Fibroblast of skin of right quadriceps (primary cell): Measurements from ENCODE around the gene MAGI3.
"Not testable (repeated sequence)": the region's sequence is repeated elsewhere in the genome, so short reads cannot be mapped to it uniquely, and the experiment has no call there.

Experiments used
- DNase-seq: peaks from one replicate; pipeline ENCODE4 v3.0.0-alpha.2; 2013

Gene MAGI3

DNA sequence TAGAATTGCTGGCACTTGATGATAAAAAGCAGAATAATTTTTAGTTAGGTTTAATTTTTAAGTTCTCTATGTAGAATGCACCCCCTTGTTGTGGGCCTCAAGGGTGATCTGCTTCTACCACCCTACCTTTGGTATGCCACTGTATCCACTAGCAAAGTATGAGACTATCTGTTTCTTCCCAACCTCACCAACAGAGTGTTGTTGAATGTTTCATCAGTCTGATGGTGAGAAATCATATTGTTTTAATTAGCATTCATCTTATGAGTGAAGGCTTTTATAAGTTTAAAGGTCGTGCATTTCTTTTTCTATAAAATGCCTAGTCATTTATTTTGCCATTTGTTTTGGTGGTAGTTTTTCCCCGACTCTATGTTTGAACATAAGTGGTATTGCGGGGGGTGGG lies 141.0 kb downstream of the MAGI3 start:
- peak; percentile 71 for DNase-seq

DNA sequence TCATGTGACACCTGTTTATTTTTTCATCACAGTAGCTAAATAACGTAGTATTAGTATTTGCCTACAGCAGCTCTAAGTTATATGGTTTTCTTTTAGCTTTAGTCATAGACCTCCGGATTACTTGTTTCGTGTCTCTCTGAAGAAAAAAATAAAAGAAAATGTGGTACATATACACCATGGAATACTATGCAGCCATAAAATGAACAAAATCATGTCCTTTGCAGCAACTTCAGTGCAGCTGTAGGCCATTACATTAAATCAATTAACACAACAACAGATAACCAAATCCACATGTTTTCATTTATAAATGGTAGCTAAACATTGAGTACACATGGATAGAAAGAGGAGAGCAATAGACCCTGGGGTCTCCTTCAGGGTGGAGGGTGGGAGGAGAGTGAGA lies 142.7 kb downstream of the MAGI3 start:
- DNase-seq = no peak

DNA sequence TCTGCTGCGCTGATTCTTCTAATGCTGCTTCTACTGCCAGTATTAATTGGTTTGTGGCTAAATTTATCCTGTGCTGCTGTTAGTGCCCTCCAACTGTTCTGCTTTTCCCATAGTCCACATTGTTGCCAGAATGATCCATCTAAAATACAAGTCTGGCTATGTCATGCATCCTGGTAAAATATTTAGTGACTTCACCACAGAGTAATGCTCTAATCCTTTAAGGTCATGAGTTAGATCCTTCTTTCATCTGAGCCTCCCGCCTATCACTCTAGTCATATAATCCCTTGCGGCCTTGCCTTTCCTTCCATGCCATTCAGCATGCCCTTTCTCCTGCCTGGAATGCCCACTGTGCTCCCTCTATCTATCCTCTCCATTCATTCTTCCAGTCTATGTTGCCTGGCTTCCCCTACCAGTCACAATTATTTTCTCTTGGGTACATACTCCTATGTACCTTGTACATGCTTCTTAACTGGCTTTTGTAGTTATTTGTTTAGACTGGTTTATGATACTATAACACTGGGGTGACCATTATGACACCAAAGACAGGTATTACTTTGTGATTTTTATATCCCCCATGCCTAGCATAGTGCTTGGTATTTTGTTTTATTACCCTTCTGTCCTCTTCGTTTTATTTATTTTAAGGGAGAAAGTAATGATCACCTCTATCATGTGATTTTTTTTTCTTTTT lies 144.0 kb downstream of the MAGI3 start:
- peak; percentile 90 for DNase-seq

DNA sequence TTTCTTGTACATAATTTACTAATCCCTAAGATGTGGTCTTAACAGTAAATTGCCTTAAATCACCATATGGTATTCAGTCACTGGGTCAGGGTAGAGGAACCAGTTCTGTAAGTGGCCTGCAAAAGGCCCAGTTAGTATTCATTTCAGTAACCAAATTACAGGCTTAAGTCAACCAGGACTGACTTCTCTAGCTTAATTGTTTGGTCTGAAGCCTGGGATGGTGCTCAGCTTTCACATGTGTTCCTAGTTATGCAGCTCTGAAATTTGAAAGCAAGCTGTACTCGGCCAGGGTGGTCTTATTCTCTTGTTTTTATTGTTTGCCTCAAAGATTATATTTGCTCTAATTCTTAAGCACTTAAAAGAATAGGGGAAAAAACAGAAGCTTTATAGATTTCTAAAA lies 144.6 kb downstream of the MAGI3 start:
- peak; percentile 66 for DNase-seq

DNA sequence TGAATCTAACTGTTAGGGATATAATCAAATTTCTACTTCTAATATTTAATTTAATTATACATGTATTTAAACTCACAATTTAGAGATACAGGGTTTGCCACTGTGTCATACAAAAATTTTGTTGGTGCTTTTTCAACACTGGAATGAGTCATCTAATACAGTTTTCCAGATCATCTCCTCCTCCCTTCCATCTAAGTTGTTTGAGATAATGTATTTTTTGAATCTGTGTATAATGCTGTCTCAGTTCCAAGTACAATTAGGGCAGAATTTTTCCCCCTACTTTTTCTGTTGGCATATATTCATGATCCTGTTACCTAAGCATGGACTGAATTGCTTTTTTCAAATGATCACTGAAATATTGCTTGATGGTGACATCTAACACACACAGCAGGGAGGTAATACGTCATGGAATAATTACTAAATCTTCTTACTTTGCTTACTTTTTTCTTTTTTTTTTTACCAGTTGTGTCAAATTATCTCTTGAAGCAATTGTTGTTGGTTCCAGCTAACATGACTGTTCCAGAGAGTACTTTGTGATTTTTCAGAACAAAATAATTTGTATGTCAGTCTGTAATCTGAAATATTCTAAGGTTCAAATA lies 146.0 kb downstream of the MAGI3 start:
- DNase-seq = peak; percentile 57

DNA sequence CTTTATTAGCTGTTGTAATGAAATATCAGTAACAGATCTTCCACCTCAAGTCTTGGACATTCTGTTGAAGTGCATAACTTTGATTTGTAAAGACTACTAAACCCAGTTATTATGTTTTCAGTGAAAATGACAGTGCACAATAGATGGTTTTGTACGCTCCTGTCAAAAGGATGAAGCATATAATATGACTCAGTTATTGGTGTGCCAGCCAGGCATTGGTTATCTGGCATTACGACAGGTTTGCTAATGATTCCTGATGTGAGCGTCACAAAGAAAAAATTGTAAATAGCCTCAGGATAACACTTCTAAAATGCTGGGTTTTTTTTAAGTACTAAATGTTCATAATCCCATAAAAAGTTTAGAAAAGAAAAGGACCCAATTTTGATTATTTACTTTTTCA lies 147.9 kb downstream of the MAGI3 start:
- no peak for DNase-seq

DNA sequence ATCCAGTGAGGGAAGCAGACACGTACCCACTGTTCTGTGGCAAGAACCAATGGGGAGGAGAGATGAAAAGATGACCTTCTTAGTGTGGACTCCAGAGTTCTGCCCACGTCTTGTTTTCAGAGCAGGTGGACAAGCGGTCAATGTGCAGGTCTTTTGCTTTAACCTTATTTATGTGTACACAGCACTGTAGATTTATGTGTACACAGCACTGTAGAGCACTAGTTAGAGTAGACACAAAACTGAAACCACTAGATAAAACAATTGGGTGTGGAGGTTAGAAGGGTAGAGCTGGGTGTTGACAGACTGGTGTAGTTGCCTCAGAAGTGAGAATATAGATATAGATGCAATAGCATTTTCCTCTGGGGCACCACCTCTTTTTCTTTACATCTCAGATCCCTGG lies 150.0 kb downstream of the MAGI3 start:
- DNase-seq = no peak

DNA sequence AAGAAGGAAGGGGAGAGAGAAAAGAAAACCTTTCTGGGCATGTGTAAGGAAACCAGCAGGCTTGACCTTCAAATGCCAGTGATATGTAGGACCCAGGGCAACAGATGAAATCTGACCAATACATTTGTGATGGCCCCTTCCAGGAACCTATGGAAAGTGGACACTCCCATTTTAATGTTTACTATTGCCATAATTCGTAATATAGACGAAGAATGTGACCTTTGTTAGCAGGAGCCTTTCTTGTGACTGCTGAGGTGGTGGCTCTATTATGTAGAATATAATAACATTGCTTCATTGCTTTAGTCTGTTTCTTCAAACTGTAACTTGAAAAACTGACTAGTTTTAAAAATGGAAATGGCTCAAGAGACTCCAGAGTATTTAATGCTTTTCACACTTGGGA lies 150.8 kb downstream of the MAGI3 start:
- DNase-seq = no peak

DNA sequence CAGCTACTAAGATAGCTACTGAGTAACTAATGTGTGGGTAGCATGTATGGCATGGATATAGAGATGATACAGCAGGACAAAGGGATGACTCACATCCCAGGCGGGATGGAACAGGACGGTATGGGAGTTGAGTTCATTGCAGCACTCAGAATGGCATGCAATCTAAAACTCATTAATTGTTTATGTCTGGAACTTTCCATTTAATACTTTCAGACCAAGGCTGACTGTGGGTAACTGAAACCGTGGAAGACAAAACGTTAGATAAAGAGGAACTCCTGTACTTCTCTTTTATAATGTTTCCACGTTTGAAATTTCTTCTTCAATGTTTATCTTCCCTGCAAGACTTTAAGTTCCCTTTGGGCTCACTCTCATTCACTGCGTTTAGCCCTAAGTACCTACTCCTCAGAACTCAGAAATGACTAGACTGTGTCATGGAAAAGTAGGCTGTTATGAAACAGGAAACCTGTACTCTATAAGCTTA lies 151.9 kb downstream of the MAGI3 start:
- DNase-seq = peak; percentile 90

DNA sequence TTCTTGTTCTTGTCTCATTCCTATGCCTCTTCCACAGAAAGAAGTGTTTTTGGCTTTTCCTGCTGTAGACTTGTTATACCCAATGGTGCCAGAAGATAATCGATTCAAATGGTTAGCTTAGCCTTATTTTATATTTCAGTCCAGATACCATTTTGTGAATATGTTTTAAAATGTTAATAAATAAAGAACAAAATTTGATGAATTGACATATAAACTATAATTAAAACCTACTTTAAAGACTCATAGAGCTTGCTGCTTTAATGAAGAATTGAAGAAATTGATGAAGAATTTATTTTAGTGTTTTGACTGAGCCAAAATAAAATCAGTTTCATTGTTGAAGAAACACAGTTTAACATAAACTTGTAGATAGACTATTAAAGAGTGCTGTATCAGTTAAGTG lies 152.8 kb downstream of the MAGI3 start:
- no peak for DNase-seq

DNA sequence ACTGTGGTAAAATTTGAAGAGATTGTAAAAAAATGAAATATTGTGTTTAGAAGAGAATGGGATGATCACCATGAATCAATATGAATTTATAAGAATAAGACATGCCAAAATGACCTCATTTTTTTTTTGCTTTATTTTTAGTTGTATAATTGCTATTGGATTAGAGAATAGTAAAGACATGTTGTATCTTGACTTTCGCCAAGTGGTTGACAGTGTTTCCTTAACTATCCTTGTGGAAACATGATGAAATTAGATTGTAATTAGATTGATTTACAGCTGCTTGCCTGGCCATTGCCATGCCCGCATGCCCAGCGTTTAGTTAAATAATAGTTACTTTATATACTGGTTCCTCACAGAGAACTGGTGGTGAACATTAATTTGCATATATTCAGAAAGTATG lies 154.9 kb downstream of the MAGI3 start:
- DNase-seq = no peak

DNA sequence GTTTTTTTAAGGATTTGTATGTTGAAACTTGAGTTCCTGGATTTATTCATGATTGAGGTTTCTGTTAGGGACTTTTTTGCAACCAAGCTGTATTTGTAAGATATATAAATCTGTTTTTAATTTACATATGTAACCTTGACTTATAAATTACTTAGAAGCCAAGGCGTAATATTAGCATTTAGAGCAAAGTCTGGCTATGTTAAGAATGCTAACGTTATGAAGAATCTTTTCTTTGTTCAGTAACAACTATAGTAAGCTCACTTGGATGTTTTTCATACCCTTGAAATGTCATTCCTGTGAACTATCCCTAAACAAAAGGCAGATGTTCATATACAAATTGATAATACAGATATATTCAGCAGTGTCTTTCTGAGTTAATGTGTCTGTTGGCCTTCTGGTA lies 155.3 kb downstream of the MAGI3 start:
- DNase-seq = peak; percentile 55

DNA sequence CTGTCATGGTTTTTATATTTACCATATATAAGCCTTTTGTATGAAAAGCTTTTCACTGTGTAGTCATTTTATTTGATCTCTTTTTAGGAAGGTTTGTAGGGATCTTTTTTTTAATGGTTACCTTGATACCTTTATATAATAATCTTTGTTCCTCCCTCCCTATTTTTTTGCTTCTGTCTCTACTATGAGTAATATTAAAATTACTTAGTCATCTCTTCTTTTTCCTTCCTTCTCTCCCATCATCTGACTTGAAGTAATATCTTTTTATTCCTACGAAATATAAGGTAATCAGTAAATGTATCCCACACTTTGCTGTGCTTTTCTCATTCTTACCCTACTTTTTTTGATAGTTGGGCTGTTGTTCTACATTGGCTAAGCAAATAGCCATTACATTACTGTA lies 161.4 kb downstream of the MAGI3 start:
- DNase-seq = no peak

DNA sequence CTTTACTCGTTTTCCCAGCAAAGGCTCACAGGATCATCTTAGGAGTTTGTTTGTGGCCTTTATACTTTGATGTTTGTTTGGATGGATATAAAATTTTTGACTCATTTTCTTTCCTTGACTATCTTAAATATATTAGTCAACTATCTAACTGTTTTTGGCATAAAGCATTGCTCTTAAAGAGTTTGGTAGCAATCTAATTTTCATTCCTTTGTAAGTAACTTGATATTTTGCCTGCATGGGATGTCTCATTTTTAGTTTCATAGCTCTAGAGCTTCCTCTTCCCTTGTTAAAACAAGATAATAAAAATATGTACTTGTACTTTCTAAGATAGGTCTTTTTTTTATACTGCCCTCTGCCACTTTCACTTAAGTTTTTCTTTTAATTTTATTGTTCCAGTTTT lies 161.9 kb downstream of the MAGI3 start:
- no peak for DNase-seq

DNA sequence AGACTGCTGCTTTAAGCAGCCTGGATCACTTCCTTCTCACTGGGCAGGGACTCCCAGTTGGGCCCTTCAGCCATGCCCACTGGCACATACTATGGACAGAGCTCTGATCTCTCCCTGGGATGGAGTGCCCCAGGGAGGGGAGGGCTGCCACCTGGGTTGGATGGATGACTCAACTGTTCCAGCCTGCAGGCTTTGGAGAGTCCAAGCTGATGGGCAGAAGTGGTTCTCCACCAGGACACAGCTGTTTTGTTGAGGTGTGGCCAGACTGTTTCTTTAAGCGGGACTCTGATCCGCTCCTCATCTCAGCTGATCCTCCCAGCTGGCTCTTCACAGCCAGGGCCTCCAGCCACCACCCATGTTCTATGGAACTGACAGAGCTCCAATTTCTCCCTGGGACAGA lies 166.9 kb downstream of the MAGI3 start:
- no peak for DNase-seq

DNA sequence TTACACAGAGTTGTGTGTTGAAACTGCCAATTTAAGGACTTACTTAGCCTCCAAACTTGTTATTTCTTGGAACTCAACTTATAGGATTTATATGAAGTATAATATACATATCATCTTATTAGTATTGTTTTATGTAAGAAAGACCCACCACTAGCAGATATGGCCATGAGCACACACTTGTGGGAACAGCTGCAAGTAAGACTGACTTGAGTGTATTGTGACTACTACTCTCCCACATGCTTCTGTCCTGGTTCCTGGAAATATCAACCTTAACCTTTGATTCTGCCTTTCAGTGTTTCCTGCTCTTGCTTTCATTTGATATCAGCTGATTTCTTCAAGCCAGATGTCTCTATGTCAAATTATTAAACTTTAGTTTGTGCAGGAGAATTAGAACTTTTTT lies 175.3 kb downstream of the MAGI3 start:
- DNase-seq = no peak

DNA sequence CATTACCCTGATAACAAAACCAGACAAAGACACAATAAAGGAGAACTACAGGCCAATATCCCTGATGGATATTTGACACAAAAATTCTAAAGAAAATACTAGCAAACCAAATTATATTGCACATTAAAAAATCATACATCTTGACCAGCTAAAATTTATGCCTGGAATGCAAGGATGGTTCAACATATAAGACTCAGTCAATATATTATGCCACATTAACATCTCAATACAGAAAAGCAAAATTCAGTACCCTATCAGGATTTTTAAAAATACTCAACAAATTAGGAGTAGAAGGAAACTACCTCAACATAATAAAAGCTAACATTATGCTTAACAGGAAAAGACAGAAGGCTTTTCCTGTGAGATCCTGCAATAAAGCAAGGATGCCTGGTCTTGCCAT lies 177.1 kb downstream of the MAGI3 start:
- no peak for DNase-seq

DNA sequence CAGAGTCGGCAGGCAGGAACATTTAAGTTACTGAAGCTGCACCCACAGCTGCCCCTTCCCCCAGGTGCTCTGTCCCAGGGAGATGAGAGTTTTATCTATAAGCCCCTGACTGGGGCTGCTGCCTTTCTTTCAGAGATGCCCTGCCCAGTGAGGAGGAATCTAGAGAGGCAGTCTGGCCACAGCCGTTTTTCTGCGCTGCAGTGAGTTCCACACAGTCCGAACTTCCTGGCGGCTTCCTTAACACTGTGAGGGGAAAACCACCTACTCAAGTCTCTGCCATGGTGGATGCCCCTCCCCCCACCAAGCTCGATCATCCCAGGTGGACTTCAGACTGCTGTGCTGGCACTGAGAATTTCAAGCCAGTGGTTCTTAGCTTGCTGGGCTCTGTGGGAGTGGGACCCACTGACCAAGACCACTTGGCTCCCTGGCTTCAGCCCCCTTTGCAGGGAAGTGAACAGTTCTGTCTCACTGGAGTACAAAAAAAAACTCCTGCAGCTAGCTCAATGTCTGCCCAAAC lies 185.5 kb downstream of the MAGI3 start:
- DNase-seq = not testable (repeated sequence)

DNA sequence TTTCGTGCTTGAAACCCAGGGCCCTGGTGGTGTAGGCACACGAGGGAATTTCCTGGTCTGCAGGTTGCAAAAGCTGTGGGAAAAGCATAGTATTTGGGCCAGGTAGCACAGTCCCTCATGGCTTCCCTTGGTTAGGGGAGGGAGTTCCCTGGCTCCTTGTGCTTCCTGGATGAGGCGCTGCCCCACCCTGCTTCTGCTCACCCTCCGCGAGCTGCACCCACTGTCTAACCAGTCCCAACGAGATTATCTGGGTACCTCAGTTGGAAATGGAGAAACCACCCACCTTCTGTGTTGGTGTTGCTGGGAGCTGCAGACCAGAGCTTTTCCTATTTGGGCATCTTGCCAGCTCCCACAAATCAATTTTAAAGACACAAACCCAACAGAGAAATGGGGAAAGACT lies 186.0 kb downstream of the MAGI3 start:
- DNase-seq = no peak

DNA sequence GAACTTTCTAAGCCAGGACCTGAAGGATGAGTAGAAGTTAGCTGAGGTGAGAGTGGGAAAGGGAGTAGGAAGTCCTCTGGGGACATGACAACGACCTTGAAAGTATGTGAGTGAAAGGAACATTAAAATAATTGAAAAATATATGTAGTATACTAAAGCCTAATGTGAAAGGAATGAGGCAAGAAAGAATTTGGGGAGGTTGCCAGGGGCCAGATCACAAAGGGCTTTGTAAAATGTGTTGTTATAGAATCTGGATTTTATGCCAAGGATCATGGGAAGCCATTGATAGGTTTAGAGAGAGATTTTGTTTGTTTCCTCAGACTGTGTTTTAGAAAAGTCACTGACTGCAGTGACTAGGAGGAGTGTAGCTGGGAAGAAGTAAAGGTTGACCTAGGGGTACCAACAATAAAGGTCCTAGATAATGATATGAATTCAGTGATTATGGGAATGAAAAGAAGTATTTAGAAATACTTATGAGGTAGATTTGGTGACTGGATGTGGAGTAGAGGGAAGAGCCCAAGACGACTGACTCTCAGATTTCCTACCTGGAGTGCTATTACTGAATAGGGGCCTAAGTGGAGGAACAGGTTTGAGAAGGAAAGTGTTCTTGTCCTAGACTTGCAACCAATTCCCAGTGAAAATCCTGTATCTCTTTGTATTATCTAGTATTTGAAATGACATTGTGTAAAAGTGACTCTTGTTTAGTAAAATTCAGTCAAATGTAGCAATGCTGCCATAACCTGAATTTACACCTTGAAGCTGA lies 189.1 kb downstream of the MAGI3 start:
- DNase-seq = peak; percentile 19

DNA sequence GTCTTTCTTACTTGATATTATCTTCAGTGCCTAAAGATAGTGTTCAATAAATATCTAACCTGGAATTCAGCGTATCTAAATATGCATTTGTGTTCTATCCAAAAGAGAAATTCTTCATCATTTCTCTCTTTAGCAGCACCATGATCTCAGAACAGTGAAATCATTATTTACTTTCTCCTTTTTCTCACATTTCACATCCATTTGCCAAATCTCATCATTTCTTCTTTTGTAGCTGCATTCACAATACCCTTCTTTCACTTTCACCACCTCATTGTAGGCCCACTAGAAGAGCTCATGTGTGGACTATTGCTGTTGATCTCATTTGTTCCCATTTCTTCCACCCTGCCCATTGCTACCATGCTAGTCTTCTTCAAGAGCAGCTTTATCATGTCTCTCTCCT lies 191.0 kb downstream of the MAGI3 start:
- no peak for DNase-seq

DNA sequence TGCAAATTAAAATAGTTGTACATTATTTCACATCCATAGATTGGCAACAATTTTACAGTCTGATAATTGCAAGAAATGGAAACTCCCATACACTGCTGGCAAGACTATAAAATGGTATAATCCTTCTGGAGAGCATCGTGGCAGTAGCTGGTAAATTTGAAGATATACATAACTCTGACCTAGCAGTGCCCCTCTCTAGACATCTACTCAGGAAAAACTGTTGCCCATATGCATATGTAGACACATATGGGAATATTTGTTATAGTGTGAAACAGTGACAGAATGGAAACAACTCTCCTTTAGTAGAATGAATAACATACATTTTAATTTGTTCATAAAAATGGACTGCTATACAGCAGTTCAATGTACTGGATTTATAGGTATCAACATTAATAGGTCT lies 191.8 kb downstream of the MAGI3 start:
- DNase-seq = no peak

DNA sequence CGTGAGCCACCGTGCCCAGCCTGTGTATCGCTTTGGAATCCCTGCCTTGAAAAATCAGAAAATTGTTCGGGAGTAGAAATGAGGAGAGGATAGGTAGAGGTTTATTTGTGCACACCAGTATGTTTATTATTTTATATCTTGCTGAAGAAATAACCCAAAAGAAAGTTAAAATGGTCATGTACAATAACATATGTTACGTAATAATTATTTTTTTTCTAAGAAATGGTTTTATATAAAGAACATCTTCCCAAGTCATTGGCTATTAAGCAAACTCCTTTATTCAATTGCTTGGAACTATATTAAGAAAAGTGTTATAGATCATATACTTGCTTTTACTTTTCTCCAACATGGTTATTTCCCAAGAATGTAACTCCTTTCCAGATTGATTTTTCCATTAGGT lies 197.2 kb downstream of the MAGI3 start:
- DNase-seq = no peak

DNA sequence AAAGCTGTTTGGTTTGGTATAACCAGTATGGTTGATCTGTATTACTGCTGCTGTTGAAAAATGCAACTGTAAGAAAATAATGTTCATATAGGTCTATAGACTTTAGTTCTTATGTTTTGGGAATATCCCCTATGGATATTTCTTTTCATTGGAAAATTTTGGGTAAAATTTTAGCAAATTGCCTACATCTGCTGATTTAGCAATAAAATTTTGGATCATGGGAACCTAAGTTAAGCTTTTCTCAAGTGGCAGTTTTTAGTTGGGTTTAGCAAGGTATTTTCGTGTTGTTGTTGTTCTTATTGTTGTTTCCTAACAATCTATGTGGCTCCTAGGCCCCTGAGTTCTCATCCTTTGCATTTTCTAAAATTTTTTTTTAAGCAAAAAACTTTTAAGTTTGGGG lies 201.9 kb downstream of the MAGI3 start:
- DNase-seq = no peak
